Medulla oblongata (tissue), 1 donor: ENCODE results near the gene BABAM1.
"Not testable (repeated sequence)": the region's sequence is repeated elsewhere in the genome, so short reads cannot be mapped to it uniquely, and the experiment has no call there.

Experiments
- DNase-seq: peaks from one replicate; pipeline ENCODE4 v3.0.0-alpha.2; 2015; ENCODE audit errors: extremely low spot score

Gene BABAM1

DNA sequence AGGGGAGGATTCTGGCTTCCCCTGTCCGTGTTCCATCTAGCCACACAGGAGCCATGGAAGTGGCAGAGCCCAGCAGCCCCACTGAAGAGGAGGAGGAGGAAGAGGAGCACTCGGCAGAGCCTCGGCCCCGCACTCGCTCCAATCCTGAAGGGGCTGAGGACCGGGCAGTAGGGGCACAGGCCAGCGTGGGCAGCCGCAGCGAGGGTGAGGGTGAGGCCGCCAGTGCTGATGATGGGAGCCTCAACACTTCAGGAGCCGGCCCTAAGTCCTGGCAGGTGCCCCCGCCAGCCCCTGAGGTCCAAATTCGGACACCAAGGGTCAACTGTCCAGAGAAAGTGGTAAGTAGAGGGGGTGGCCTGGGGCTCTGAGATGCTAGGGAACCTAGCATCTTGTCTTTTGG is 1.5 kb downstream of the BABAM1 start:
- no peak for DNase-seq

DNA sequence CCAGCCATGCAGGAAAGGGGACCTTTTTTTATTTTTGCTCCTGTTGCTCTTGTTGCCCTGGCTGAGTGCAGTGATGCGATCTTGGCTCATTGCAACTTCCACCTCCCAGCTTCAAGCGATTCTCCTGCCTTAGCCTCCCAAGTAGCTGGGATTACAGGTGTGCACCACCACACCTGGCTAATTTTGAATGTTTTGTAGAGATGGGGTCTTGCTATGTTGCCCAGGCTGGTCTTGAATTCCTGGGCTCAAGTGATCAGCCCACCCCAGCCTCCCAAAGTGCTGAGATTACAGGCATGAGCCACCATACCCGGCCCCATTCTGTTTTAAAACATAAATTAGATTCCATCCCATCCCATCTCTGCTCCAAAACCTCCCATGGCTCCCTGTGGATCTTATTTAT is 7.6 kb downstream of the BABAM1 start:
- not testable (repeated sequence) for DNase-seq

- DNase-seq = no peak
Measured at GRCh38 chr19:17275441-17276175, 8.4 kb downstream of the BABAM1 start.

GRCh38 chr19:17279436-17279835 is 12.2 kb downstream of the BABAM1 start:
- no peak for DNase-seq

- peak; percentile 23 for DNase-seq
Measured at GRCh38 chr19:17281391-17282304, 14.4 kb downstream of the BABAM1 start, which contains the start of gene ANKLE1. Gene ANKLE1, plus strand, starts transcription at chr19:17281901. Its CDS starts 20 bp downstream, at chr19:17281921.

GRCh38 chr19:17282488-17283125 is 15.4 kb downstream of the BABAM1 start:
- peak; percentile 68 for DNase-seq

- DNase-seq = no peak
Measured at GRCh38 chr19:17283504-17283996, 16.3 kb downstream of the BABAM1 start.

DNA sequence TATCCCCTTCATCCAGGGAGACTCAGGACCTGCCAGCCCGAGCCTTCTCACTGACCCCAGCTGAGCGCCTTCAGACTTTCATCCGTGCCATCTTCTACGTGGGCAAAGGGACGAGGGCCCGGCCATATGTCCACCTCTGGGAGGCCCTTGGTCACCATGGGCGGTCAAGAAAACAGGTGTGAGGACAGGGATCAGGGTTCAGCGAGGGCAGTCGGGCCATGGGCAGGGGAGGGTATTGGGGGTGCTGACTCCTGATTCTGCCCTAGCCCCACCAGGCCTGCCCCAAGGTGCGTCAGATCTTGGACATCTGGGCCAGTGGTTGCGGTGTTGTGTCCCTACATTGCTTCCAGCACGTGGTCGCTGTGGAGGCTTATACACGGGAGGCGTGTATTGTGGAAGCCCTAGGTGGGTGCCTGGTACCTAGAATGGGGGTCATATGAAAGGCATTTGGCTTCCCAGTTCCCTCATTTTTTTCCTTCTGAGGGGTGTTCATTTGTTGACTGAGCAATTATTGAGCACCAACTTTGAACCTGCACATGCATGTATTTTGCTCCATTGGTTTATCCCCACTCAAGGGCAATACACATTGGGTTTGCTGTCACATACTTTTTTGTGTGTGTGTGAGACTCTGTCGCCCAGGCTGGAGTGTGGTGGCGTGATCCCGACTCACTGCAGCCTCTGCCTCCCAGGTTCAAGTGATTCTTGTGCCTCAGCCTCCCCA is 18.3 kb downstream of the BABAM1 start:
- DNase-seq = no peak

DNA sequence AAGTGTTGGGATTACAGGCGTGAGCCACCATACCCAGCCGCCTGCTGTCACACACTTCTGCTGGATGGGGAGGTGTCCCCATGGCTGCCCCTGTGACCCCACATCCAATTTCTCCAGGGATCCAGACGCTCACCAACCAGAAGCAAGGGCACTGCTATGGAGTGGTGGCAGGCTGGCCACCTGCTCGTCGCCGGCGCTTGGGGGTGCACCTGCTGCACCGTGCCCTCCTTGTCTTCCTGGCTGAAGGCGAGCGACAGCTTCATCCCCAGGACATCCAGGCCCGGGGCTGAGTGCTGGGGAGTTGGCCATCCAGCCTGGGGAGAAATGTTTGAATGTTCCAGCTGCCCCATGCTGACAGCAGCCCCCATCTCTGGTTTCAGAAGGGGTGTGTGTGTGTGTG is 19.0 kb downstream of the BABAM1 start:
- DNase-seq = no peak

- DNase-seq = no peak
Measured at GRCh38 chr19:17286752-17287151, 19.5 kb downstream of the BABAM1 start.

DNA sequence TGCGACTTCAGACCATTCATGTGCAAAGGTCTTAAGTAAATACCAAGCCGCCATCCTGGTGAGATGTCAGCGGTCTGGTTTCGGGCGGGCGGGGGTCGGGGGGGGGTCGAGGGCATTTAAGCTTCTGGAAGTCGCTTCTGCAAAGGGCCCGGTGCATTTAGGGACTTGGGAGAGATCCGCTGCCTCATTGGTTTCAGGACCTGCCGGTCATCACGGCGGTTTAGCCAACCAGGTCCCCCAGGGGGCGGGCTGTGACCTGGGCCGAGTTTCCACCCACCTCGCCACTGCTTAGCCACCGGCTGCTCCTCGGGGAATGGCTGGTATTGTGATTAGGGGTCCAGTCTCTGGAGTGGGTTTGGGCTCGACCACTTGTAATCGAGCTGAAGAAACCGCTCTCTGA is 22.2 kb downstream of the BABAM1 start:
- no peak for DNase-seq

DNA sequence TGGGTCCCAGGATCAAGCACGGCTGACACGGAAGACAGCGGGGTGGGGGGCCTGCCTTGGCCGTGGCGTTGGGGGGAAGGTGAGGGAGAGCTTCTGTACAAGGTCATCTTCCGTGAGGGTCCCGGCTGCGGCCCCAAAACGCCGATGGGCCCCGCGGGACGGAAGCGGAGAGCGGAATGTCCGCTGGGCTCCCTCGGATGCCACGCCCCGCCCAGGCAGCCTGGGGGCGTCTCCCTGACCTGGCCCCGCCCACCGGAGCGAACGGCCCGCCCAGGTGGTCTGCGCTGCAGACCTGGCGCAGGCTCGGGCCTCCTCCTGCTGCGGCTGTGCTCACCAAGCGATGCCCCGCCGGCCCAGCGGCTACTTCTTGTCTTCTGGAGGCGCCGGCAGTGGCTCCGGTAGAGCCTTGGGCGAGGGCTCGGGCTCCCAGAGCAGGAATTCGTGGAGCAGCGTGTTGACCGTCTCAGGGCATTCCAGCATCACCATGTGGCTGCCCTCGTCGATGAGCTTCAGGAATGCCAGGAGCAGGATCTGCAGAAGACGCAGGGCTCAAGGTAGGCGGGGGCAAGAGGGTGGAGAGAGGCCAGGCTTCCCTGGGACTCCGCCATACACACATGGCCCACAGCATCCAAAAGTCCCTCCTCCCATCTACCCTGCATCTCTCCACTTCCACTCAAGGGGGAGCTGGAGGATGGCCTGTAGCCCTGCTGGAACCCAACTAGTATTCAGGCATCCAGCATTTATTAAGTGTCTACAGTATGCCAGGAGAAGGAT is 25.2 kb downstream of the BABAM1 start:
- DNase-seq = peak; percentile 81

DNA sequence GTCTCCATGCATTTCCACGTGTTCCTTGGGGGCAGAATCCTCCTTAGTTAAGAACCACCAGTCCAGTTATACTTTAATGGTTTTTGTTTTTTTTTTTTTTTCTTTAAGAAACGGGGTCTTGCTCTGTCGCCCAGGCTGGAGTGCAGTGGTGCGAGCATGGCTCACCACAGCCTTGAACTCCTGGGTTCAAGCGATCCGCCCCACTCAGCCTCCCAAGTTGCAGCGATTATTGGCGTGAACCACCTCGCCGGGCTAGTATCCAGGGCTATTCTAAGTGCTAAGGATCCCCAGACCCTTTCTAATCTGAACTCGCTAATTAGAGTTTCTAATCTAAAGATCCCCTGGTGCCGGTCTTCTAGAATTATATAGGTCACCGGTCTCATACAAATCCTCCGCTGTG is 26.4 kb downstream of the BABAM1 start:
- DNase-seq = no peak

DNA sequence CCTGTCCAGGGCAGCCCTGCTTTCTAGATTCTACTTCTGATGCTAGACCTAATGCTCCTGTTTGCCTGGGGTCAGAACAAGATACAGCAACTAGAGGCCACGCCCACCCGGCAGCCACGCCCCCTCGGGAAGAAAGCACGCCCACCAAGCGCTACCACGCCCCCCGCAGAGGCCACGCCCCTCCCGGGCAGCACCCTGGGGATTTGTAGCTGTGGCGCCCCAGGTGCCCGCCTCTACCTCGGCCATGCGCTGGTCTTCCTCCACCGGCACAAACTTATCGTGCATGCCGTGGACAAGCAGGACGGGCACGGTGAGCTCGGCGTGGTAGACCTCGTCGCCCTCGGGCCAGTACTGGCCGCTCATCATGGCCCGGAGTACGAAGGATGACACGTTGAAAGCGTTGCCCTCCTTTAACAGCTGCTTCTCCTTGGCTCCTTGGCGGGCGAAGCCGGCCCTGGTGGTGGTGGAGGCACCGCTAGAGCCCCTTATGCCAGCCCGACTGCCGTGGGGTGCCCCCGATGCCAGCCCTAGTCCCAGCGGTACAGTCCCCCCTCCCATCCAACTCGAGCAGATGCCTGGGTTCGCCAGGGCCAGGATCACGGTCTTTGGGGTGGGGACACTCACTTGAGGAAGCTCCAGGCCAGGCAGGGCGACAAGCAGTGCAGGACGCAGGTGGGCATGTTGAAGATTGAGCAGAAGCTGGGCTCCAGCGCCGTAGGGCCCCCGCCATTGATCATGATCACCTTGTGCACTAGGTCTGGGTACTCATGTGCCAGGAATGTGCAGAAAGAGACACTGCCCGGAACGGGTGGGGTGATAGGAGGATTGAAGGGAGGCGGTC is 27.0 kb downstream of the BABAM1 start:
- no peak for DNase-seq

- not testable (repeated sequence) for DNase-seq
Measured at GRCh38 chr19:17295551-17295950, 28.3 kb downstream of the BABAM1 start.

DNA sequence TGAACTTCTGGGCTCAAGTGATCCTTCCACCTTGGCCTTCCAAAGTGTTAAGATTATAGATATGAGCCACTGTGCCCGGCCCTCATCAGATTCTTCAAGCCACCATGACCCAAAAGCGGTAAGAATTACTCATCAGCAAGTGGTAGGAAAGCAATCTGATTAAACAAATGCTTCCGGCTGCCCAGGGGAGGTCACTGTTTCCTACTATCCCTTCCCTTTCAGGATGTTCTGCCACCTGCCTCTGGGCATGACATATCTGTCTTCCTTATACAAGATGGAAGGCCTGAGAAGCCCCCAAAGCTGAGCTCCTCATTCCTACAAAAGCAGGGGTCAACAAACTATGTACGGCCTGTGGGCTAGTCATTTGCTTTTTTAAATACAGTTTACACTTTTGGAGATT is 29.0 kb downstream of the BABAM1 start:
- no peak for DNase-seq

DNA sequence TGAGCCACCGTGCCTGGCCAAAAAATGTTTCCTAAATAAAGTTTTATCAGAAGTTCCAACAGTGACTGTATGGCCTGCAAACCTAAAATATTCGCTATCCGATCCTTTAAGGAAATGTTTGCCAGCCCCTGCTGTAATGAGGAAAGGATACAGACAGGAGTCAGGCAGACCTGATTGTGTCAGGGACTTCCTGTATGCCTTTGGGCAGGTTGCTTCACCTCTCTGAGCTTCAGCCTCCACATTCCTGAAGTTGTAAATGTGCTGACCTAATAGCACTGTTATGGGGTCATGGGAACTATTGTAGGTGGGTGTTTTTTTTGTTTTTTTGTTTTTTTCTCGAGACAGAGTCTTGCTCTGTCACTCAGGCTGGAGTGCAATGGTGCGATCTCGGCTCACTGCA is 29.7 kb downstream of the BABAM1 start:
- DNase-seq = no peak

DNA sequence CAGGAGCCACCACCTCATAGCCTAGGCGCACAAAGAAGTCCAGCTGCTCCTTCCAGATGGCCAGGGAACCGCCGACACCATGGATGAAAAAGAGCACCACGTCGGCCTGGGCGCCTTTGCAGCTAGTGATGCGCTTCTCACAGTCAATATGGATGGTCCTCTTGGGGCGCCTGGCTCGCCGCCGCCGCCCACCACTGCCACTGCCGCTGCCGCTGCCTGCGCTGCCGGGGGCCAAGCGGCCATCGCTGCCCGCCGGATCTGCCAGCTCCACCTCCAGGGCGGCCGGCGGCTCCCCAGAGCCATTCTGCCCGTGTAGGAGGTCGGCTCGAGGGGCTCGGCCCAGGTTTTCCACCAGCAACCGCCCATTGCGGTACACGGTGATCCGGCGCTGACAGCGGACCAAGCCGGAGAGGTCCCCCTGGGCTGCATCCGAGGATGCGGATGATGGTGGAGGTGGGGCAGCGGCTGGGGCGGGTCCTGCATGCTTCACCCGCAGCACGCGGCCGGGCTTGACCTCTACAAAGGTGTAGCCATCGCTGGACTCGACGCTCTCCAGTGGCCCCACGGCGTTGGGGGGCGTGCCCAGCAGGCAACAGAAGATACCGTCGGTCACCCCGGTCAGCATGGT is 33.9 kb downstream of the BABAM1 start:
- DNase-seq = no peak
